Natural killer cell (primary cell): Measurements from ENCODE around the gene LRP5. TPM values are rescaled to one million over a fixed set of nuclear protein-coding genes. Genes with fewer than 3 reads are reported as not detected.

ENCODE experiments used
- ATAC-seq, 3 donors: fragments of 150-1000 bp in 2 of 3; fragments of 200-7000 bp in 1 of 3; cut with Tn5 transposase; 1 replicate in 1 of 3; 2 replicates in 2 of 3; pipeline ENCODE4 v1.10.0; 2021; ENCODE audit warnings: mild to moderate bottlenecking in 2 of 3, moderate library complexity in 2 of 3
- DNase-seq, 2 donors: peaks; one replicate each; pipeline versions ENCODE4 v3.0.0 to v3.0.0-alpha.2; 2013 to 2021; ENCODE audit warnings: mixed read lengths in 1 of 2
- H3K27ac ChIP-seq: one replicate; pipeline ENCODE4 v1.5.1; 2013; ENCODE audit warnings: mild to moderate bottlenecking, low read length
- H3K27me3 ChIP-seq: one replicate; pipeline ENCODE4 v1.6.1; 2013; ENCODE audit warnings: low read length; ENCODE audit not compliant: control insufficient read depth, insufficient read depth
- H3K36me3 ChIP-seq: one replicate; pipeline ENCODE4 v1.6.1; 2013; ENCODE audit warnings: low read length; ENCODE audit not compliant: control insufficient read depth, insufficient read depth
- H3K4me1 ChIP-seq: one replicate; pipeline ENCODE4 v1.6.1; 2013; ENCODE audit warnings: low read length; ENCODE audit not compliant: control insufficient read depth, insufficient read depth
- H3K4me3 ChIP-seq: one replicate; pipeline ENCODE4 v1.5.1; 2013; ENCODE audit warnings: low read length
- H3K9me3 ChIP-seq: one replicate; pipeline ENCODE4 v1.6.1; 2013; ENCODE audit warnings: low read length; ENCODE audit not compliant: control insufficient read depth, insufficient read depth
- H3K27ac Mint-ChIP-seq, 2 donors: one replicate each; pipeline ENCODE4 v1.8.0; 2022; ENCODE audit warnings: mild to moderate bottlenecking in 2 of 2, mixed read lengths in 2 of 2, moderate library complexity in 1 of 2
- H3K27me3 Mint-ChIP-seq, 2 donors: one replicate each; pipeline ENCODE4 v1.8.0; 2022; ENCODE audit warnings: low read depth in 2 of 2, mixed read lengths in 2 of 2
- H3K36me3 Mint-ChIP-seq: one replicate; pipeline ENCODE4 v1.8.0; 2022; ENCODE audit warnings: mixed read lengths
- H3K4me1 Mint-ChIP-seq, 2 donors: one replicate each; pipeline ENCODE4 v1.8.0; 2022; ENCODE audit warnings: mixed read lengths in 2 of 2
- H3K4me3 Mint-ChIP-seq: one replicate; pipeline ENCODE4 v1.8.0; 2022; ENCODE audit warnings: mild to moderate bottlenecking, moderate library complexity, mixed read lengths
- H3K9me3 Mint-ChIP-seq, 2 donors: one replicate each; pipeline ENCODE4 v1.8.0; 2022; ENCODE audit warnings: mixed read lengths in 2 of 2
- CTCF ChIP-seq: fragments of 200-600 bp; IDR thresholded peaks from one replicate; pipeline ENCODE4 v1.8.0; 2022; ENCODE audit warnings: antibody characterized with exemption
- WGBS: methylation state at CpG from one replicate; pipeline ENCODE4 v1.1.7; 2013; ENCODE audit warnings: missing lambda C conversion rate; ENCODE audit not compliant: insufficient coverage; 5-methylcytosine and 5-hydroxymethylcytosine counted together
- intact Hi-C: fragments of 100-400 bp; cut with micrococcal nuclease; formaldehyde crosslinking; loops from one replicate; pipeline ENCODE4 v1.14.2; 2022
- total RNA-seq, 4 donors: library from RNA; stranded (reverse); fragments of 120-200 nt in 1 of 4; gene quantifications; one replicate each; pipeline versions ENCODE4 v1.2.3 to v1.2.4, GENCODE V29; 2013 to 2022

The LRP5 gene
- total RNA-seq, 3 donors from 2014 or later (not counting 1 experiment from before 2014, with no cell fraction given) = 0.36 to 1.3 (median 0.89) TPM

GRCh38 chr11:68436162-68436888 lies 123.9 kb downstream of the LRP5 start:
- H3K4me3 ChIP-seq = no peak overlapping the region
- no peaks in the 10 kb centered on the region for H3K36me3 ChIP-seq
- H3K4me1 Mint-ChIP-seq = no peaks in the 10 kb centered on the region
- H3K9me3 ChIP-seq = no peaks in the 10 kb centered on the region
- DNase-seq (no peak), ATAC-seq (no peak)
- intact Hi-C loops = no loop called here
- no peaks in the 10 kb centered on the region for H3K36me3 Mint-ChIP-seq
- H3K4me3 Mint-ChIP-seq = no peak overlapping the region
- 89% methylated on average over 16 of the region's 16 CpGs for WGBS
- H3K4me1 ChIP-seq = no peaks in the 10 kb centered on the region
- H3K27ac Mint-ChIP-seq = no peak overlapping the region
- no peaks in the 10 kb centered on the region for H3K27me3 ChIP-seq
- H3K9me3 Mint-ChIP-seq = no peaks in the 10 kb centered on the region
- no peak overlapping the region for H3K27ac ChIP-seq
- H3K27me3 Mint-ChIP-seq = no peaks in the 10 kb centered on the region
- no peak for TF ChIP-seq CTCF

GRCh38 chr11:68436985-68437926 lies 124.9 kb downstream of the LRP5 start:
- no peaks in the 10 kb centered on the region for H3K36me3 Mint-ChIP-seq
- H3K4me1 Mint-ChIP-seq = no peaks in the 10 kb centered on the region
- H3K27me3 Mint-ChIP-seq = no peaks in the 10 kb centered on the region
- TF ChIP-seq CTCF = no peak
- no peaks in the 10 kb centered on the region for H3K9me3 Mint-ChIP-seq
- Histone ChIP-seq H3K36me3 (no peaks in the 10 kb centered on the region), H3K27ac (no peak overlapping the region), H3K4me3 (no peak overlapping the region), H3K4me1 (no peaks in the 10 kb centered on the region), H3K9me3 (no peaks in the 10 kb centered on the region), H3K27me3 (no peaks in the 10 kb centered on the region)
- ATAC-seq (no peak), DNase-seq (no peak)
- intact Hi-C loops = no loop called here
- no peak overlapping the region for H3K4me3 Mint-ChIP-seq
- 91% methylated on average over 34 of the region's 34 CpGs for WGBS
- H3K27ac Mint-ChIP-seq = no peak overlapping the region

- no peak overlapping the region for H3K4me3 ChIP-seq
- no peak for TF ChIP-seq CTCF
- Mint-ChIP-seq H3K4me1 (no peaks in the 10 kb centered on the region), H3K4me3 (no peak overlapping the region), H3K9me3 (no peaks in the 10 kb centered on the region), H3K27me3 (no peaks in the 10 kb centered on the region), H3K27ac (no peak overlapping the region), H3K36me3 (no peaks in the 10 kb centered on the region)
- H3K36me3 ChIP-seq = no peaks in the 10 kb centered on the region
- H3K27me3 ChIP-seq = no peaks in the 10 kb centered on the region
- intact Hi-C loops = no loop called here
- H3K4me1 ChIP-seq = no peaks in the 10 kb centered on the region
- WGBS = 94% methylated on average over 32 of the region's 34 CpGs
- ATAC-seq (no peak), DNase-seq (no peak)
- H3K9me3 ChIP-seq = no peaks in the 10 kb centered on the region
- no peak overlapping the region for H3K27ac ChIP-seq
Measured at GRCh38 chr11:68437927-68438657, 125.7 kb downstream of the LRP5 start.
